Stimulated activated CD4-positive, alpha-beta T cell treated with anti-CD3 and anti-CD28 coated beads, Interleukin-12 subunit alpha, Interleukin-12 subunit beta, amount 100 ng/mL, for 24 hours (primary cell): ENCODE results near the gene CCBE1.

Source experiments
- DNase-seq, 2 experiments: peaks; one replicate each; pipeline ENCODE4 v3.0.0-alpha.2; 2020; ENCODE audit warnings: low read depth in 2 of 2

Gene CCBE1

GRCh38 chr18:59454909-59455727 lies 242.1 kb downstream of the CCBE1 start:
- no peak for DNase-seq

GRCh38 chr18:59453468-59453961 lies 243.7 kb downstream of the CCBE1 start:
- no peak for DNase-seq

GRCh38 chr18:59451963-59452362 lies 245.3 kb downstream of the CCBE1 start:
- no peak for DNase-seq

GRCh38 chr18:59451073-59451472 lies 246.2 kb downstream of the CCBE1 start:
- DNase-seq: no peak

GRCh38 chr18:59448546-59448945 lies 248.7 kb downstream of the CCBE1 start:
- DNase-seq: no peak

- no peak for DNase-seq
Measured at GRCh38 chr18:59446012-59446411, 251.2 kb downstream of the CCBE1 start.

- DNase-seq: no peak
Measured at GRCh38 chr18:59437851-59438569, 259.2 kb downstream of the CCBE1 start.

- no peak for DNase-seq
Measured at GRCh38 chr18:59432803-59433597, 264.2 kb downstream of the CCBE1 start.

GRCh38 chr18:59431131-59431530 lies 266.1 kb downstream of the CCBE1 start:
- no peak for DNase-seq

GRCh38 chr18:59429608-59430007 lies 267.6 kb downstream of the CCBE1 start:
- DNase-seq: no peak

- no peak for DNase-seq
Measured at GRCh38 chr18:59428018-59428417, 269.2 kb downstream of the CCBE1 start.

- DNase-seq: no peak
Measured at GRCh38 chr18:59426855-59427254, 270.4 kb downstream of the CCBE1 start.

GRCh38 chr18:59423259-59423658 lies 274.0 kb downstream of the CCBE1 start:
- no peak for DNase-seq

- DNase-seq: no peak
Measured at GRCh38 chr18:59420244-59420643, 277.0 kb downstream of the CCBE1 start.

GRCh38 chr18:59419386-59419785 lies 277.8 kb downstream of the CCBE1 start:
- DNase-seq: no peak

GRCh38 chr18:59416818-59417217 lies 280.4 kb downstream of the CCBE1 start:
- no peak for DNase-seq

GRCh38 chr18:59414111-59414653 lies 283.0 kb downstream of the CCBE1 start:
- DNase-seq: no peak

GRCh38 chr18:59402432-59403090 lies 294.7 kb downstream of the CCBE1 start:
- DNase-seq: peak; percentile 58 to 63

GRCh38 chr18:59400407-59400806 lies 296.8 kb downstream of the CCBE1 start:
- no peak for DNase-seq

GRCh38 chr18:59395226-59396175 lies 301.7 kb downstream of the CCBE1 start:
- no peak for DNase-seq
